Activated CD4-positive, alpha-beta T cell treated with anti-CD3 and anti-CD28 coated beads for 48 hours (primary cell): ENCODE measurements around the gene HNRNPLL.
"Not testable (repeated sequence)": the region's sequence is repeated elsewhere in the genome, so short reads cannot be mapped to it uniquely, and the experiment has no call there.

Source experiments
- DNase-seq: peaks from one replicate; pipeline ENCODE4 v3.0.0-alpha.2; 2020

HNRNPLL gene

GRCh38 chr2:38619458-38620164 is 16.9 kb upstream of the HNRNPLL start:
- DNase-seq: no peak

- no peak for DNase-seq
These were observed 14.6 kb upstream of the HNRNPLL start for GRCh38 chr2:38617301-38617700.

- DNase-seq: no peak
These were observed 12.5 kb upstream of the HNRNPLL start for GRCh38 chr2:38615237-38615636.

GRCh38 chr2:38613849-38614213 is 11.1 kb upstream of the HNRNPLL start:
- DNase-seq: no peak

GRCh38 chr2:38613126-38613848 is 10.6 kb upstream of the HNRNPLL start:
- DNase-seq: no peak

- peak; percentile 55 for DNase-seq
These were observed 8.4 kb upstream of the HNRNPLL start for GRCh38 chr2:38610851-38611801.

GRCh38 chr2:38609246-38609645 is 6.5 kb upstream of the HNRNPLL start:
- DNase-seq: not testable (repeated sequence)

- DNase-seq: no peak
These were observed 6.0 kb upstream of the HNRNPLL start for GRCh38 chr2:38608755-38609154.

GRCh38 chr2:38605298-38605830 is 2.6 kb upstream of the HNRNPLL start:
- no peak for DNase-seq

GRCh38 chr2:38603402-38604290 is 918 bp upstream of the HNRNPLL start:
- peak; percentile 91 for DNase-seq

- peak; percentile 54 for DNase-seq
These were observed 494 bp downstream of the HNRNPLL start for GRCh38 chr2:38602136-38602731.

- DNase-seq: no peak
These were observed 1.1 kb downstream of the HNRNPLL start for GRCh38 chr2:38601463-38602135.

- DNase-seq: no peak
These were observed 1.7 kb downstream of the HNRNPLL start for GRCh38 chr2:38600921-38601455.

GRCh38 chr2:38600242-38600891 is 2.4 kb downstream of the HNRNPLL start:
- peak; percentile 30 for DNase-seq

GRCh38 chr2:38599706-38600105 is 3.0 kb downstream of the HNRNPLL start:
- no peak for DNase-seq

GRCh38 chr2:38598991-38599295 is 3.8 kb downstream of the HNRNPLL start:
- no peak for DNase-seq

- DNase-seq: no peak
These were observed 4.3 kb downstream of the HNRNPLL start for GRCh38 chr2:38598200-38598990.

GRCh38 chr2:38597115-38597514 is 5.6 kb downstream of the HNRNPLL start:
- no peak for DNase-seq

GRCh38 chr2:38596229-38596628 is 6.5 kb downstream of the HNRNPLL start:
- DNase-seq: no peak

GRCh38 chr2:38592951-38593350 is 9.8 kb downstream of the HNRNPLL start:
- no peak for DNase-seq
